ENCODE measurements around the gene RASA2. TPM values are rescaled to one million over a fixed set of nuclear protein-coding genes. Genes with fewer than 3 reads are reported as not detected.

The RASA2 gene
- total and polyA plus RNA-seq, 9 donors = 8.4 to 13.8 (median 10.6) TPM

- H3K27ac ChIP-seq (ENCODE audit: low read length) = no peak overlapping the region
- no peaks in the 10 kb centered on the region for H3K27me3 ChIP-seq (ENCODE audit: control insufficient read depth, insufficient read depth, low read length)
- no peak for DNase-seq
- no peaks in the 10 kb centered on the region for H3K9me3 ChIP-seq (replicated peaks; ENCODE audit: control insufficient read depth, low read depth, low read length)
- no peak overlapping the region for H3K4me3 ChIP-seq (ENCODE audit: low read length)
- WGBS (ENCODE audit: insufficient coverage) = 98% methylated on average over 4 of the region's 6 CpGs
- peaks cover 2% of the 10 kb centered on the region for H3K36me3 ChIP-seq (ENCODE audit: control insufficient read depth, insufficient read depth, low read length)
- no peaks in the 10 kb centered on the region for H3K4me1 ChIP-seq (ENCODE audit: control insufficient read depth, insufficient read depth, low read length)
Measured at GRCh38 chr3:141570068-141570467, 83.2 kb downstream of the RASA2 start.

DNA sequence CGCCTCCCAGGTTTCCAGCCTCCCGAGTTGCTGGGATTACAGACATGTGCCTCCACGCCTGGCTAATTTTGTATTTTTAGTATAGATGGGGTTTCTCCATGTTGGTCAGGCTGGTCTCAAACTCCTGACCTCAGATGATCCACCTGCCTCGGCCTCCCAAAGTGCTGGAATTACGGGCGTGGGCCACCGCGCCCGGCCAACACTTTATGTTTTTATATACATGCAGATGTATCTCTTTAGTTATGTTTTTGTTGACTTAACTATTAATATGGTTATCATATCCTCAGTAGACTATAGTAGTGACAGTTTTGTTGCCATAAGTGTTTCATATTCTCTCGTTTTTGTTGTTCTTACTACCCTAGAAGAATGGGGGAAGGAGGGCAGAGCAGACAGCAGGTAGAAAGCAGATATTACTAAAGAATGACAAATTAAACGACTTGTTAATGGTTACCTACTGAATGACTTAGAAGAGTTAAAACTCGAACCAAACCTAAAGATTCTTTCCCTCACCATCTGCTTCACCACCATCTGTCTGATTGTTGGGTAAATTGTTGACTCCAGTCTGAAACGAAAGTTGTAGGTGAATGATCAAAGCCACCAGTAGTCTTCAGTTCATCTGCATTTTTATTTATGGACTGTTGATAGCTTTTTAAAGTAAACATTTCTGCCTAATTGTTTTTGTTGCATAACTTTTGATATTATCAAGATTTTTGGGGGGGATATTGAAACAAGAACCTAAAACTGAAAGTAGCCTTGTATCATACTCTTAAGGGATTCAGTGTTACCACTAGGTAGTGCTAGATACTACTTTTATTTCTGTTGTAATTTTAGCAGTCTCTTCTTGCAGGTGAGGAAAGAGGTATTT, 89.3 kb downstream of the RASA2 start:
- Histone ChIP-seq H3K9me3 (replicated peaks; ENCODE audit: control insufficient read depth, low read depth, low read length) (no peaks in the 10 kb centered on the region), H3K4me1 (ENCODE audit: control insufficient read depth, insufficient read depth, low read length) (no peaks in the 10 kb centered on the region), H3K27me3 (ENCODE audit: control insufficient read depth, insufficient read depth, low read length) (no peaks in the 10 kb centered on the region), H3K36me3 (ENCODE audit: control insufficient read depth, insufficient read depth, low read length) (peaks cover 11% of the 10 kb centered on the region), H3K27ac (ENCODE audit: low read length) (no peak overlapping the region), H3K4me3 (ENCODE audit: low read length) (no peak overlapping the region)
- DNase-seq = peak; percentile 31
- no CpG with 5 or more reads among the region's 13 CpGs for WGBS (ENCODE audit: insufficient coverage)

DNA sequence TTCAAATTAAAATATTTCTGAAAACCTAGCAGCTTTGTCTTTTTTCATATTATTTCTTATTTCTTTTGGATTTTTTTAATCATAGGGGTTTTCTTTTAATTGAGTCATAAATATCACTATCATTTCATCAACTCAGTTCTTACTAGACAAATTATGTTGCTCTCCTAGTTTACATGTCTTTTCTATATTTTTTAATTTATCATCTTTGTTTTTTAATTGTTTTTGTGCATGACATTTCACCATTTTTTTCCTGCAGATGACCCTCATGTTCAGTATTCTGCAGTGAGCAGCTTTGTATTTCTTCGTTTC, 89.9 kb downstream of the RASA2 start:
- no peak overlapping the region for H3K27ac ChIP-seq (ENCODE audit: low read length)
- H3K9me3 ChIP-seq (replicated peaks; ENCODE audit: control insufficient read depth, low read depth, low read length) = no peaks in the 10 kb centered on the region
- no peak for DNase-seq
- no peaks in the 10 kb centered on the region for H3K4me1 ChIP-seq (ENCODE audit: control insufficient read depth, insufficient read depth, low read length)
- no peak overlapping the region for H3K4me3 ChIP-seq (ENCODE audit: low read length)
- H3K36me3 ChIP-seq (ENCODE audit: control insufficient read depth, insufficient read depth, low read length) = peaks cover 15% of the 10 kb centered on the region
- WGBS (ENCODE audit: insufficient coverage) = no CpG with 5 or more reads among the region's 1 CpG
- no peaks in the 10 kb centered on the region for H3K27me3 ChIP-seq (ENCODE audit: control insufficient read depth, insufficient read depth, low read length)

- Histone ChIP-seq H3K4me1 (ENCODE audit: control insufficient read depth, insufficient read depth, low read length) (no peaks in the 10 kb centered on the region), H3K9me3 (replicated peaks; ENCODE audit: control insufficient read depth, low read depth, low read length) (no peaks in the 10 kb centered on the region), H3K4me3 (ENCODE audit: low read length) (no peak overlapping the region), H3K36me3 (ENCODE audit: control insufficient read depth, insufficient read depth, low read length) (peaks cover 13% of the 10 kb centered on the region), H3K27me3 (ENCODE audit: control insufficient read depth, insufficient read depth, low read length) (no peaks in the 10 kb centered on the region), H3K27ac (ENCODE audit: low read length) (no peak overlapping the region)
- WGBS (ENCODE audit: insufficient coverage) = 80% methylated on average over 2 of the region's 4 CpGs
- no peak for DNase-seq
Measured at GRCh38 chr3:141578202-141578973, 91.6 kb downstream of the RASA2 start.

GRCh38 chr3:141594357-141594756, 107.5 kb downstream of the RASA2 start:
- no peak overlapping the region for H3K4me3 ChIP-seq (ENCODE audit: low read length)
- H3K4me1 ChIP-seq (ENCODE audit: control insufficient read depth, insufficient read depth, low read length) = no peaks in the 10 kb centered on the region
- no CpG with 5 or more reads among the region's 2 CpGs for WGBS (ENCODE audit: insufficient coverage)
- no peak overlapping the region for H3K27ac ChIP-seq (ENCODE audit: low read length)
- DNase-seq = no peak
- peaks cover 7% of the 10 kb centered on the region for H3K9me3 ChIP-seq (replicated peaks; ENCODE audit: control insufficient read depth, low read depth, low read length)
- H3K36me3 ChIP-seq (ENCODE audit: control insufficient read depth, insufficient read depth, low read length) = peaks cover 15% of the 10 kb centered on the region
- H3K27me3 ChIP-seq (ENCODE audit: control insufficient read depth, insufficient read depth, low read length) = no peaks in the 10 kb centered on the region

DNA sequence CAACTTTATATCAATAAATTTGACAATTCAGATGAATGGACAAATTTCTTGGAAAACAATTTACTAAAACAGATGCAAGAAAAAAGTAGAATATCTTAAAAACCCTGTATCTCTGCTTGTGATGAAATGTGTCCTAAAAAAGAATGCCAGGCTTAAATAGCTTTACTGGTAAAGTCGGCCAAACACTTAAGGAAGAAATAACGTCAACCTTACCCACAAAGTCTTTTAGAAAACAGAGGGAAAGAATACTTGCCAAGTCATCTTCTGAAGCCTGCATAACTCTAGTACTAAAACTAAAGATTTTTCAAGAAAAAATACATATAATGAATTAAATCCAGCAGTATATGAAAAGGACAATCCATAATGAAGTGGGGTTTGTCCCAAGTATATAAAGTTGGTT, 111.1 kb downstream of the RASA2 start:
- no peak for DNase-seq
- no peaks in the 10 kb centered on the region for H3K4me1 ChIP-seq (ENCODE audit: control insufficient read depth, insufficient read depth, low read length)
- no peaks in the 10 kb centered on the region for H3K27me3 ChIP-seq (ENCODE audit: control insufficient read depth, insufficient read depth, low read length)
- H3K36me3 ChIP-seq (ENCODE audit: control insufficient read depth, insufficient read depth, low read length) = peaks cover 22% of the 10 kb centered on the region
- no peak overlapping the region for H3K4me3 ChIP-seq (ENCODE audit: low read length)
- peaks cover 13% of the 10 kb centered on the region for H3K9me3 ChIP-seq (replicated peaks; ENCODE audit: control insufficient read depth, low read depth, low read length)
- WGBS (ENCODE audit: insufficient coverage) = 80% methylated on average over 1 of the region's 2 CpGs
- H3K27ac ChIP-seq (ENCODE audit: low read length) = no peak overlapping the region

DNA sequence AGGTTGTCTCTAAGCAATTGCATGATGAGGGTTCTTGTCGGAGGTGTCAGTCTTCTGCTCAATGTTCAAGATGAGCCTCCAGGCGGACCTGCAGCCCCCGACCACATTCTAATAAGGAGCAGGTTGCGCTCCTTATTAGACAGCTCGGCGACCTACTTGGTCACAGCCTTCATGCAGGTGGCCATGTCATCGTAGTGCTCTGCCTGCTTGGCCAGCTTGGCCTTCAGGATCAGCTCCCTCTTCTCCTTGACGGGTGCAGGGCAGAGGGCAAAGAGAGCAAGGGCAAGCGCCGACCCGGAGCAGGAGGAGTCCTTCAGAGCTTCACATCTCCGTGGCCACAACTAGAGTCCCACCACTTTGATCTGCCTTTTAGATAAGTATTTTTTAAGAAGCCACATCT, 113.5 kb downstream of the RASA2 start:
- no peaks in the 10 kb centered on the region for H3K4me1 ChIP-seq (ENCODE audit: control insufficient read depth, insufficient read depth, low read length)
- H3K27me3 ChIP-seq (ENCODE audit: control insufficient read depth, insufficient read depth, low read length) = no peaks in the 10 kb centered on the region
- no peak overlapping the region for H3K4me3 ChIP-seq (ENCODE audit: low read length)
- DNase-seq = no peak
- over 99% methylated on average over 7 of the region's 12 CpGs for WGBS (ENCODE audit: insufficient coverage)
- H3K27ac ChIP-seq (ENCODE audit: low read length) = no peak overlapping the region
- peaks cover 18% of the 10 kb centered on the region for H3K36me3 ChIP-seq (ENCODE audit: control insufficient read depth, insufficient read depth, low read length)
- peaks cover 6% of the 10 kb centered on the region for H3K9me3 ChIP-seq (replicated peaks; ENCODE audit: control insufficient read depth, low read depth, low read length)

- H3K4me1 ChIP-seq (ENCODE audit: control insufficient read depth, insufficient read depth, low read length) = no peaks in the 10 kb centered on the region
- H3K4me3 ChIP-seq (ENCODE audit: low read length) = no peak overlapping the region
- DNase-seq = no peak
- no peak overlapping the region for H3K27ac ChIP-seq (ENCODE audit: low read length)
- H3K36me3 ChIP-seq (ENCODE audit: control insufficient read depth, insufficient read depth, low read length) = peaks cover 11% of the 10 kb centered on the region
- peaks cover 6% of the 10 kb centered on the region for H3K9me3 ChIP-seq (replicated peaks; ENCODE audit: control insufficient read depth, low read depth, low read length)
- H3K27me3 ChIP-seq (ENCODE audit: control insufficient read depth, insufficient read depth, low read length) = no peaks in the 10 kb centered on the region
- WGBS (ENCODE audit: insufficient coverage) = 90% methylated on average over 2 of the region's 4 CpGs
Measured at GRCh38 chr3:141602706-141603105, 115.9 kb downstream of the RASA2 start.

GRCh38 chr3:141603473-141604035, 116.7 kb downstream of the RASA2 start:
- Histone ChIP-seq H3K4me1 (ENCODE audit: control insufficient read depth, insufficient read depth, low read length) (no peaks in the 10 kb centered on the region), H3K27me3 (ENCODE audit: control insufficient read depth, insufficient read depth, low read length) (no peaks in the 10 kb centered on the region), H3K4me3 (ENCODE audit: low read length) (no peak overlapping the region), H3K27ac (ENCODE audit: low read length) (no peak overlapping the region), H3K9me3 (replicated peaks; ENCODE audit: control insufficient read depth, low read depth, low read length) (peaks cover 6% of the 10 kb centered on the region), H3K36me3 (ENCODE audit: control insufficient read depth, insufficient read depth, low read length) (peaks cover 13% of the 10 kb centered on the region)
- no peak for DNase-seq
- no CpG with 5 or more reads among the region's 3 CpGs for WGBS (ENCODE audit: insufficient coverage)

DNA sequence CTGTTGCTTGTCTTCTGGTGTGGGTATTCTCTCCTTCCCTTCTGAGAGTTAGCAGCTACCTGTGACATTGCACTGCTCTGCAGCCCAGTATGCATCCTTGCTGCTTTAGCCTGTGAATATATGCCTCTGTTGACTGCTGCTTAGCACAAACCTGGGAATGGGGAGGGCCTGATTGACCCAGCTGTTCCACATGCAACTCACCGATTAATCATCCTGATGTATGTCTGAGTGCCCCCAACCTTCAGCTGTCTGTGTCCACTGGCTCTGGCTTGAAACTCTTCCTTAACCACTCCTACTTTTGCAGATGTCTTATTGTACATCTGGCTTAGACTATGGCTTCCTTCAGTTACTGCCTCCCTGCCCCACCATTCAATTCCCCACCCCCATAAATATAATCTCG, 119.1 kb downstream of the RASA2 start:
- 50% methylated on average over 1 of the region's 2 CpGs for WGBS (ENCODE audit: insufficient coverage)
- no peak for DNase-seq
- Histone ChIP-seq H3K4me3 (ENCODE audit: low read length) (no peak overlapping the region), H3K4me1 (ENCODE audit: control insufficient read depth, insufficient read depth, low read length) (no peaks in the 10 kb centered on the region), H3K9me3 (replicated peaks; ENCODE audit: control insufficient read depth, low read depth, low read length) (peaks cover 5% of the 10 kb centered on the region), H3K27me3 (ENCODE audit: control insufficient read depth, insufficient read depth, low read length) (no peaks in the 10 kb centered on the region), H3K27ac (ENCODE audit: low read length) (no peak overlapping the region), H3K36me3 (ENCODE audit: control insufficient read depth, insufficient read depth, low read length) (peaks cover 12% of the 10 kb centered on the region)
